Neural cell (in vitro differentiated cells): ENCODE measurements around the gene RERE. TPM values are rescaled to one million over a fixed set of nuclear protein-coding genes. Genes with fewer than 3 reads are reported as not detected.

ENCODE experiments used
- H2AFZ ChIP-seq: fragments of 200-600, 300-800 bp; sonication (generic), shearing (Covaris generic); 2 replicates; pipeline ENCODE4 v1.6.0; 2014; ENCODE audit warnings: low read depth, mild to moderate bottlenecking, antibody characterized with exemption, low read length, moderate library complexity
- H3F3A ChIP-seq: fragments of 200-600 bp; shearing (Covaris generic); 2 replicates; pipeline ENCODE4 v1.6.1; 2016; ENCODE audit warnings: mild to moderate bottlenecking, moderate library complexity, mixed read lengths, antibody characterized with exemption, low read length; ENCODE audit not compliant: insufficient read depth, poor library complexity, severe bottlenecking
- H3K27ac ChIP-seq: fragments of 200-600, 300-800 bp; sonication (generic), shearing (Covaris generic); 2 replicates; pipeline ENCODE4 v1.5.1; 2014; ENCODE audit warnings: mild to moderate bottlenecking, low read length, moderate library complexity
- H3K27me3 ChIP-seq: fragments of 300-800, 200-600 bp; sonication (generic), shearing (Covaris generic); 2 replicates; pipeline ENCODE4 v1.6.0; 2014; ENCODE audit warnings: mild to moderate bottlenecking, low read depth, low read length, moderate library complexity; ENCODE audit not compliant: insufficient read depth
- H3K36me3 ChIP-seq: fragments of 300-800, 200-600 bp; sonication (generic), shearing (Covaris generic); 2 replicates; pipeline ENCODE4 v1.5.1; 2014; ENCODE audit warnings: mild to moderate bottlenecking, antibody characterized with exemption, low read length, moderate library complexity; ENCODE audit not compliant: insufficient read depth
- H3K4me2 ChIP-seq: fragments of 300-800, 200-600 bp; sonication (generic), shearing (Covaris generic); 2 replicates; pipeline ENCODE4 v1.6.0; 2014; ENCODE audit warnings: mild to moderate bottlenecking, low read length
- H3K4me3 ChIP-seq: fragments of 300-800, 200-600 bp; sonication (generic), shearing (Covaris generic); 2 replicates; pipeline ENCODE4 v1.5.1; 2014; ENCODE audit warnings: mild to moderate bottlenecking, low read length, moderate library complexity
- H3K79me2 ChIP-seq: fragments of 200-600 bp; shearing (Covaris generic); replicated peaks from 2 replicates; pipeline ENCODE4 v1.6.0; 2014; ENCODE audit warnings: mild to moderate bottlenecking, low read length, moderate library complexity; ENCODE audit not compliant: insufficient read depth
- H3K9ac ChIP-seq: fragments of 300-800, 200-600 bp; sonication (generic), shearing (Covaris generic); 2 replicates; pipeline ENCODE4 v1.6.1; 2016; ENCODE audit warnings: mild to moderate bottlenecking, low read length, mixed read lengths
- H3K9me2 ChIP-seq: fragments of 200-600 bp; shearing (Covaris generic); 2 replicates; pipeline ENCODE4 v1.6.1; 2016; ENCODE audit warnings: mild to moderate bottlenecking, low read length, mixed read lengths; ENCODE audit not compliant: insufficient read depth
- H3K9me3 ChIP-seq: fragments of 200-600, 300-800 bp; sonication (generic), shearing (Covaris generic); 2 replicates; pipeline ENCODE4 v1.6.1; 2016; ENCODE audit warnings: mild to moderate bottlenecking, mixed run types, low read length, moderate library complexity, mixed read lengths
- H4K20me1 ChIP-seq: fragments of 200-600 bp; shearing (Covaris generic); 2 replicates; pipeline ENCODE4 v1.6.1; 2016; ENCODE audit warnings: mild to moderate bottlenecking, mixed run types; ENCODE audit not compliant: insufficient read depth
- CTCF ChIP-seq: fragments of 450-650 bp; IDR thresholded peaks from 2 replicates; pipeline ENCODE4 v1.5.1; 2014; ENCODE audit warnings: antibody characterized with exemption, mild to moderate bottlenecking, moderate library complexity; ENCODE audit not compliant: poor library complexity, severe bottlenecking
- EP300 ChIP-seq: fragments of 450-650 bp; conservative IDR thresholded peaks from 2 replicates; pipeline ENCODE4 v1.6.1; 2014; ENCODE audit warnings: antibody characterized with exemption, mild to moderate bottlenecking, moderate library complexity; ENCODE audit not compliant: poor library complexity, severe bottlenecking
- EZH2 ChIP-seq: fragments of 200-600, 300-800 bp; shearing (Covaris generic), sonication (generic); IDR thresholded peaks from 2 replicates; pipeline ENCODE4 v1.6.1; 2014; ENCODE audit warnings: antibody characterized with exemption, low read length, borderline replicate concordance, mild to moderate bottlenecking; ENCODE audit not compliant: insufficient read depth, poor library complexity, severe bottlenecking
- MXI1 ChIP-seq: fragments of 450-650 bp; conservative IDR thresholded peaks from 2 replicates; pipeline ENCODE4 v1.6.1; 2014; ENCODE audit warnings: antibody characterized with exemption, mild to moderate bottlenecking; ENCODE audit not compliant: poor library complexity, severe bottlenecking
- POLR2AphosphoS5 ChIP-seq: IDR thresholded peaks from 2 replicates; pipeline ENCODE4 v1.6.1; 2012
- RAD21 ChIP-seq: fragments of 450-650 bp; conservative IDR thresholded peaks from 2 replicates; pipeline ENCODE4 v1.6.1; 2014; ENCODE audit warnings: antibody characterized with exemption, mild to moderate bottlenecking, moderate library complexity
- REST ChIP-seq: IDR thresholded peaks from 2 replicates; pipeline ENCODE4 v1.6.1; 2012; ENCODE audit warnings: borderline replicate concordance
- SMC3 ChIP-seq: fragments of 450-650 bp; conservative IDR thresholded peaks from 2 replicates; pipeline ENCODE4 v1.6.1; 2014; ENCODE audit warnings: antibody characterized with exemption, mild to moderate bottlenecking, moderate library complexity; ENCODE audit not compliant: poor library complexity
- TAF1 ChIP-seq: IDR thresholded peaks from 2 replicates; pipeline ENCODE4 v1.6.1; 2012; ENCODE audit warnings: low read depth
- polyA minus RNA-seq: library from RNA; depleted of rRNA, polyadenylated mRNA; stranded (reverse); fragments of >200 nt; gene quantifications from 2 replicates; pipeline ENCODE4 v1.2.3, GENCODE V29; 2014
- polyA plus RNA-seq: library from polyadenylated mRNA; depleted of rRNA; stranded (reverse); fragments of >200 nt; gene quantifications from 2 replicates; pipeline ENCODE4 v1.2.3, GENCODE V29; 2014

RERE gene
- polyA plus RNA-seq = 21.0 and 56.1 TPM in 2 replicates
- 736 and 1,031 TPM in 2 replicates for polyA minus RNA-seq

DNA sequence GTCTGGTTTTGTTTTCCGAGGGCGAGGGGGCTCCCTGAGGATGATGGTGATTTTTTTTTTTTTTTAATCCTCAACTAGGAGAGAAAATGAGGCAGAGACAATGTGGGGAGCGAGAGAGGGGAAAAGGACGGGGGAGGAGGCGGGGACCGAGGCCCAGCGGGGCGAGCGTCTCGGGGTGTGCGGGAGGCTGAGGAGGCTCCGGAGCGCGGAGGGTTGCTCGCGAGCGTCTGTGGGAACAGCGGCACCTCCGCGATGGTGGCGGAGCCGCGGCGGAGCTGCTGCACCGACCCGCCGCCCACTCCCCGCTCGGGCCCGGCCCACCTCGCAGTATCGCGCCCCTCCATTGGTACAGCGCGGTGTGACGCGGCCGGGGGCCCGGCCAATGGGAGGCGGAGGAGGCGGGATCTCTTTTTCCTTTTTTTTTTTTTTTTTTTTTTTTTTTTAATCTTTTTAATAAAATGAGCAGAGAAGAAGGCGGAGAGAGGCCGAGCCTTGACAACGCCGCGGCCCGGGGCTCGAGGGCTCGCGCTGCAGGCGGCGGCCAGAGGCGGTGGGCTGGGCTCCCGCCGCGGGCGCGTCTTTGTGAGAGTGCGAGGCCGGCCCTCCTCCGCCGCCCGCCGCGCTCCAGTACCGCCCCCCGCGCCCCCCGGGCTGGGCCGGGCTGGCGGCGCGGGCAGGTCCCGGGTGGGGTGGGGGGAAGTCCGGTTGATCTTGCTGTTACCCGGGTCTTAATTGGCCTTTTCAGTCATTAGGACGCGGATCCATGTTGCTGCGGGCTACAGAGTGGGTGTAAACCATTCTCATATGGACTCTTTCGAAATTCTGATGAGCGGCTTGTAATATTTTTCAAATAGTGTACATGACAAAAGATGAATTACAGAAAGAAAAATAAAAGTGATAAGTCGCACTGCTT lies at the start of gene RERE:
TSS of gene RERE (minus strand) at position 229 of the 913 bp plus-strand sequence.
- peak within 1 kb of the TSS; percentile 93 for H3K9ac ChIP-seq
- H4K20me1 ChIP-seq = peaks cover 5% of the 10 kb centered on the region

More for the DNA sequence above, at the start of gene RERE:
- peak within 1 kb of the TSS; percentile 86 for H3K4me3 ChIP-seq
- peak; percentile 97 for TF ChIP-seq TAF1
- TF ChIP-seq CTCF = peak; percentile 47
- TF ChIP-seq RAD21 = peak; percentile 46
- no peak for TF ChIP-seq EZH2
- TF ChIP-seq REST = peak; percentile 90
- peak; percentile 97 for TF ChIP-seq POLR2AphosphoS5
- TF ChIP-seq EP300 = peak; percentile 36
- peak; percentile 48 for TF ChIP-seq MXI1
- peak; percentile 10 for TF ChIP-seq SMC3
- no peaks in the 10 kb centered on the region for H3K27me3 ChIP-seq
- H3K36me3 ChIP-seq = no peaks in the 10 kb centered on the region
- H3K4me2 ChIP-seq = peak within 1 kb of the TSS; percentile 94
- peak within 1 kb of the TSS; percentile 97 for H3K27ac ChIP-seq
- H3K79me2 ChIP-seq = peaks cover 47% of the 10 kb centered on the region
- no peaks in the 10 kb centered on the region for H3F3A ChIP-seq
- peak within 1 kb of the TSS; percentile 80 for H2AFZ ChIP-seq
- H3K9me3 ChIP-seq = no peaks in the 10 kb centered on the region
- H3K9me2 ChIP-seq = no peaks in the 10 kb centered on the region
